ENCODE results near the gene MT4. TPM values are rescaled to one million over a fixed set of nuclear protein-coding genes. Genes with fewer than 3 reads are reported as not detected.
"Not testable (repeated sequence)": the region's sequence is repeated elsewhere in the genome, so short reads cannot be mapped to it uniquely, and the experiment has no call there.

MT4 gene
- total RNA-seq, 1 experiment from 2014 or later, result not detected

- Histone ChIP-seq H3K27me3 (ENCODE audit: insufficient read depth, low read depth) (no peaks in the 10 kb centered on the region), H3K36me3 (ENCODE audit: low read depth) (no peaks in the 10 kb centered on the region), H3K27ac (no peak overlapping the region), H4K20me1 (ENCODE audit: insufficient read depth) (no peaks in the 10 kb centered on the region), H3K4me3 (no peak overlapping the region), H3K4me2 (no peak overlapping the region), H3K4me1 (replicated peaks; ENCODE audit: insufficient read depth) (peaks cover 20% of the 10 kb centered on the region), H3K9me3 (ENCODE audit: insufficient read depth, low read depth) (no peaks in the 10 kb centered on the region), H3K79me2 (ENCODE audit: low read depth) (no peaks in the 10 kb centered on the region), H2AFZ (no peak overlapping the region), H3K9me2 (ENCODE audit: insufficient read depth) (no peaks in the 10 kb centered on the region), H3F3A (ENCODE audit: insufficient read depth, low read depth) (peaks cover 5% of the 10 kb centered on the region; the same call in 1 of the 2 replicates)
- ChIA-PET CTCF (no interaction called here), POLR2A (ENCODE audit: unreplicated experiment) (no interaction called here)
- intact Hi-C loops (cut with micrococcal nuclease; ENCODE audit: unreplicated experiment), result no loop called here
- no peak for TF ChIP-seq EZH2 (IDR thresholded peaks at IDR 0.05; ENCODE audit: low read depth)
- DNase-seq, result no peak
- no TSS peak for BruUV-seq (replicated peaks)
These were observed 15.6 kb downstream of the MT4 start for GRCh38 chr16:56580391-56581048.

- H3K36me3 ChIP-seq (ENCODE audit: low read depth); H3K4me3 ChIP-seq; H3K27ac ChIP-seq; DNase-seq; H2AFZ ChIP-seq; CTCF ChIA-PET; H3K4me1 ChIP-seq (replicated peaks; ENCODE audit: insufficient read depth); H4K20me1 ChIP-seq (ENCODE audit: insufficient read depth); H3K9me3 ChIP-seq (ENCODE audit: insufficient read depth, low read depth); H3F3A ChIP-seq (ENCODE audit: insufficient read depth, low read depth); intact Hi-C loops (cut with micrococcal nuclease; ENCODE audit: unreplicated experiment); BruUV-seq (replicated peaks); H3K4me2 ChIP-seq; H3K79me2 ChIP-seq (ENCODE audit: low read depth); POLR2A ChIA-PET (ENCODE audit: unreplicated experiment); H3K9me2 ChIP-seq (ENCODE audit: insufficient read depth); H3K27me3 ChIP-seq (ENCODE audit: insufficient read depth, low read depth): not testable (repeated sequence)
These were observed 18.0 kb downstream of the MT4 start for GRCh38 chr16:56582911-56583310.

GRCh38 chr16:56583351-56584168, 18.7 kb downstream of the MT4 start:
- TF ChIP-seq, protein P1, sequence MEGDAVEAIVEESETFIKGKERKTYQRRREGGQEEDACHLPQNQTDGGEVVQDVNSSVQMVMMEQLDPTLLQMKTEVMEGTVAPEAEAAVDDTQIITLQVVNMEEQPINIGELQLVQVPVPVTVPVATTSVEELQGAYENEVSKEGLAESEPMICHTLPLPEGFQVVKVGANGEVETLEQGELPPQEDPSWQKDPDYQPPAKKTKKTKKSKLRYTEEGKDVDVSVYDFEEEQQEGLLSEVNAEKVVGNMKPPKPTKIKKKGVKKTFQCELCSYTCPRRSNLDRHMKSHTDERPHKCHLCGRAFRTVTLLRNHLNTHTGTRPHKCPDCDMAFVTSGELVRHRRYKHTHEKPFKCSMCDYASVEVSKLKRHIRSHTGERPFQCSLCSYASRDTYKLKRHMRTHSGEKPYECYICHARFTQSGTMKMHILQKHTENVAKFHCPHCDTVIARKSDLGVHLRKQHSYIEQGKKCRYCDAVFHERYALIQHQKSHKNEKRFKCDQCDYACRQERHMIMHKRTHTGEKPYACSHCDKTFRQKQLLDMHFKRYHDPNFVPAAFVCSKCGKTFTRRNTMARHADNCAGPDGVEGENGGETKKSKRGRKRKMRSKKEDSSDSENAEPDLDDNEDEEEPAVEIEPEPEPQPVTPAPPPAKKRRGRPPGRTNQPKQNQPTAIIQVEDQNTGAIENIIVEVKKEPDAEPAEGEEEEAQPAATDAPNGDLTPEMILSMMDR (conservative IDR thresholded peaks at IDR 0.05), result no peak
- no peak for TF ChIP-seq EZH2 (IDR thresholded peaks at IDR 0.05; ENCODE audit: low read depth)
- intact Hi-C loops (cut with micrococcal nuclease; ENCODE audit: unreplicated experiment), result no loop called here
- ChIA-PET CTCF (no interaction called here), POLR2A (ENCODE audit: unreplicated experiment) (no interaction called here)
- no peaks in the 10 kb centered on the region for H3K9me2 ChIP-seq (ENCODE audit: insufficient read depth)
- H3F3A ChIP-seq (ENCODE audit: insufficient read depth, low read depth), result no peaks in the 10 kb centered on the region
- no peaks in the 10 kb centered on the region for H3K27me3 ChIP-seq (ENCODE audit: insufficient read depth, low read depth)
- no peaks in the 10 kb centered on the region for H3K79me2 ChIP-seq (ENCODE audit: low read depth)
- DNase-seq, result no peak
- H4K20me1 ChIP-seq (ENCODE audit: insufficient read depth), result no peaks in the 10 kb centered on the region
- no TSS peak for BruUV-seq (replicated peaks)
- no peak overlapping the region for H2AFZ ChIP-seq
- no peak overlapping the region for H3K27ac ChIP-seq
- no peak overlapping the region for H3K4me2 ChIP-seq
- H3K4me1 ChIP-seq (replicated peaks; ENCODE audit: insufficient read depth), result 0 out of 2 replicates have a peak, but pooled peaks cover 9% of the 10 kb centered on the region
- no peaks in the 10 kb centered on the region for H3K9me3 ChIP-seq (ENCODE audit: insufficient read depth, low read depth)
- no peaks in the 10 kb centered on the region for H3K36me3 ChIP-seq (ENCODE audit: low read depth)
- H3K4me3 ChIP-seq, result no peak overlapping the region

GRCh38 chr16:56584276-56584675, 19.4 kb downstream of the MT4 start:
- POLR2A ChIA-PET (ENCODE audit: unreplicated experiment), result no interaction called here
- intact Hi-C loops (cut with micrococcal nuclease; ENCODE audit: unreplicated experiment), result no loop called here
- Histone ChIP-seq H2AFZ (no peak overlapping the region), H3K79me2 (ENCODE audit: low read depth) (no peaks in the 10 kb centered on the region), H3K9me3 (ENCODE audit: insufficient read depth, low read depth) (no peaks in the 10 kb centered on the region), H3K4me1 (replicated peaks; ENCODE audit: insufficient read depth) (0 out of 2 replicates have a peak, but pooled peaks cover 9% of the 10 kb centered on the region), H3K4me2 (no peak overlapping the region), H3K9me2 (ENCODE audit: insufficient read depth) (no peaks in the 10 kb centered on the region), H3F3A (ENCODE audit: insufficient read depth, low read depth) (no peaks in the 10 kb centered on the region), H4K20me1 (ENCODE audit: insufficient read depth) (no peaks in the 10 kb centered on the region), H3K27me3 (ENCODE audit: insufficient read depth, low read depth) (no peaks in the 10 kb centered on the region; the same call in 1 of the 2 replicates), H3K27ac (no peak overlapping the region), H3K36me3 (ENCODE audit: low read depth) (no peaks in the 10 kb centered on the region), H3K4me3 (no peak overlapping the region)
- no peak for DNase-seq
- no TSS peak for BruUV-seq (replicated peaks)
- TF ChIP-seq, protein P1 (conservative IDR thresholded peaks at IDR 0.05), result no peak
- TF ChIP-seq EZH2 (IDR thresholded peaks at IDR 0.05; ENCODE audit: low read depth), result no peak
- CTCF ChIA-PET, result no interaction called here
